ENCODE data around the gene TMEM218.

Gene TMEM218

DNA sequence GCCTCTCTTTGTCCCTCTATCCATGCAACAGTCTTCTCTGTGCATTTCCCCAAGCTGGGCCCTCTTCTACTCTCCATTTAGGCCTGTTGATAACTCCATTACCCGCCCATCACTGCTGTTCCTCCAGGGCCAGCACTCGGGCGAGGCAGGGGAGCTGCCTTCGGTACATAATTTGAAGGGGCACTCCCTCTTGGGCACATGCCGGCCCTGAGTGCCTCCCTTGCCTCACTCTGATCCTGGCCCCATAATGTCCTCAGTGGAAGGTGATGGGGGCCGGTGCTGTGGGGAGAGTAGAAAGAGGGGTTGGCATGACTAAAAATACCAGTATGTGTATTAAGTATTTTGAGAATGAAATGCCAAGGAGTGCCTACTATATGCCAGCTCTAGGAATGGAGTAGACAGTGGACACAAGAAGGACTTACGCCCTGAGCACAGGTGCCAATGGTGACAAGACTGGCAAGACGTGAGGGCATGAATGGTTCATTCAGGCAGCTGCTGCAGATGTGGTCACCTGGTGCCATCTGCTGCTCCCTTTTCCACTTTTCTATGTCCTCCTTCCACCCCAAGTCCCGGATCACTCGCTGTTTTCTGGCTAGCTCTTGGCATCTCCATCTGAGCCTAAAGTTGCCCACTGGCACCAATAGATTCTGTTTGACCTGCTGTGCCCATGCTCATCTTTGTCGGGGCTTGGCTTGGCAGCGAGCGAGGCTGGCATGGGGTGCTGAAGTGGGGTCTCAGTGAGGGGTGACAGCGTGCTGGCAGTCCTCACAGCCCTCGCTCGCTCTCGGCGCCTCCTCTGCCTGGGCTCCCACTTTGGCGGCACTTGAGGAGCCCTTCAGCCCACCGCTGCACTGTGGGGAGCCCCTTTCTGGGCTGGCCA lies 22.6 kb downstream of the TMEM218 start:
- DNase-seq: no peak

DNA sequence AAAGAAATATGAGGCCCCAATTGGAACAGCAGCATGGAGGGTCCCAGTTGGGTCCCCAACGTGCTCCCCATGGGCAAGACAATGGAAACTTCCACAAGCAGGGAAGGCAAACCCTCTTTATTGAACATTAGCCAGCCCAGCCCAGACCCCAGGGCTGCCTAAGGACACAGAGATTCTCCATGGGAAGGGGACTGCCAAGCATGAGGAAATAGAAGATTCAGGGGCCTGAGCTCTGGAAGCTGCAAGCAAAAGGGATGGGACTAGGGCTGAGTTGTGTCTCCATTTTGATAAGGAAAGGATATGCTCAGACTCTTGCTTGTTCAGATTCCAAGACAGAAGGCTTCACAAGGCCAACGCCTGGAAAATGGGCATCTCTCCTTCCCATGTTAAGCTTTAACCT lies 23.3 kb downstream of the TMEM218 start:
- DNase-seq: no peak

DNA sequence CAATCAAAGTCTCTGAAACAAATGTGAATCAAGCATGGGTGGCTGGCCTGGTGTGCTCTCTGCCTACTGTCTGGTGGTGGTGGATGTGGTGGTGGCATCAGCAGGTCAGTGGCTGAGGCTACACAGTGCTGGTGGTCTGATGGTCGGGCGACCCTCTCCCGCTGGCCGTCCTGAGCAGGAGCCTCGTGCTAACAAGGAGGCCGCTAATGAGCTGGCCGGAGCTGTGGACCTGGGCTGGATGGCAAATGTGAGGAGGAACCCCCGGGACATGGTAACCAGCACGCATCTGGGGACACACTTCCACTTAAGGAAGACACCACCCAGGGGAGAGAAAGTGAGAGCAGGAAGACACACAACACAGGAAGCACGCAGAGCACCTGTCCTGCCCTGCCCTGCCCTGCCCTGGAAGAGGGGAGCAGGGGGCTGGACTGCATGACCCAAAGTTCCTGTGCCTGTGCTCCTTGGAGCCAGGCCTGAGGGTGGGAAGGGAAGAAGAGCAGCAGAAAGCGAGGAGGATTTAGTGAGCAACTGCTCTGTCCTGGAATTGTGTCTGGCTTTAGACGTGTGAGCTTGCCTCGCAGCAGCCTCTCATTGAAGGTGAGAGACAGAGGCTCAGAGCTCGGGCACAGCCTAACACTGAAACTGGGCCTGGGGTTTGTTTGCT lies 24.7 kb downstream of the TMEM218 start:
- no peak for DNase-seq

DNA sequence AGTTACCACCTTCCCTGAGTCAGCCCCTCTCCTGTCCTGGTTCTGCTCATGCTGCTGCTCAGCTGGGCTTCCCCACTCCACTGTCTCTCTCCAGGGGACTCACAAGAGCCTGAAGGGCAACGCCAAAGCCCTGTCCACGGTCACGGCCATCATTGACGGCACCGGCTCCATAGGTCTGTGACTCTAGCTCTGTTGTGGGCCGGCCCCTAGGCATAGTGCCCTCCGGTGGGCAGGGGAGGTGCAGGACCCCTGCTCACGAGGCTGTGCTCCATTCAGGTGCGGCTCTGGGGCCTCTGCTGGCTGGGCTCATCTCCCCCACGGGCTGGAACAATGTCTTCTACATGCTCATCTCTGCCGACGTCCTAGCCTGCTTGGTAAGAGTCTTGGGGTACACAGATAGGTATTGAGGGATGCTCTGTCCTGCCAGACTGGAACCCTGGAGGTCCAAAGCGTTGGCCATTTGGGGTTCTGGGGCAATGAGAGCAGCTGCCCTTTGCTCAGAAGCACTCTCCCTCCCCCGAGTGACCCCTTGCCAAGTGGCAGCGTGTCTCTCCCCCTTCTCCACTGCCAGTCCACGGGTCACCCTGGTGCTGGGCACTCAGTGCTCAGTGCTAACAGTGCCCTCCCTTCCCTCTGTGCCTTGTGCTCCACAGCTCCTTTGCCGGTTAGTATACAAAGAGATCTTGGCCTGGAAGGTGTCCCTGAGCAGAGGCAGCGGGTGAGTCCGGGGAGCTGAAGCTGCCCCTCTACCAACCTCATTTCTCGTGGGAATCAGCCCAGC lies 25.9 kb downstream of the TMEM218 start:
- no peak for DNase-seq

DNA sequence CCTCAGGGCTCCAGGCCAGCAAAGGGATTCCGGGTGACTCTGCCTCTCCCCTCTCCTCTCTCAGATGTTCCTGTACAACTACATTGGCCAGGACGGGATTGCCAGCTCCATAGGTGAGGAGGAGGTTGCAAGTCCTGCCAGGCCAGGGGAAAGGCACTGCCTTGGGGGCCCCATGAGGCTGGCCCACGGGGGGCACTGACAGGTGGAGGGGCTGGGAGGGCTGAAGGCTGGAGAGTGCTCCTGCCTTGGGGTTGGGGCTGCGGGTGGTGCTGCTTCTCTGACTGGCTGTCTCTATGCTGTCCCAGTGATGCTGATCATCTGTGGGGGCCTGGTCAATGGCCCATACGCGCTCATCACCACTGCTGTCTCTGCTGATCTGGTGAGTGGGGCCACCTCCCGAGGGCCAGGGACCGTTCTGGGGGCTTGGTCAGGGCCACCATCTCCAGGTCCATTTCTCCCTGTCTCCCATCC lies 26.6 kb downstream of the TMEM218 start:
- no peak for DNase-seq

DNA sequence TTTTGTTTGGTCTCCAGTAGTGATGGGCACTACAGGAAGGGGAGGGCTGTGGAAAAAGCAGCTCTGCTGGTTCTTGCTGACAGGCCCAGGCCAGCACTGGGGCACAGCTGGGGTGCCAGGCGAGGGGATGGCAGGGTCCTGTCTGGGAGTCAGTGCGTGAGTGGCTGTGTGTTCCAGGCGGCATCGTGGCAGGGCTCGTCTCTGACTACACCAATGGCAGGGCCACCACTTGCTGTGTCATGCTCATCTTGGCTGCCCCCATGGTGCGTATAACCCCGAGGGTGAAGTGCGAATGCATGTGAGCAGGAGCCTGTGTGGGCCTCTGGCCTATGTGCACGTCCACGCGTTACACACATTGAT lies 27.4 kb downstream of the TMEM218 start:
- DNase-seq: no peak

DNA sequence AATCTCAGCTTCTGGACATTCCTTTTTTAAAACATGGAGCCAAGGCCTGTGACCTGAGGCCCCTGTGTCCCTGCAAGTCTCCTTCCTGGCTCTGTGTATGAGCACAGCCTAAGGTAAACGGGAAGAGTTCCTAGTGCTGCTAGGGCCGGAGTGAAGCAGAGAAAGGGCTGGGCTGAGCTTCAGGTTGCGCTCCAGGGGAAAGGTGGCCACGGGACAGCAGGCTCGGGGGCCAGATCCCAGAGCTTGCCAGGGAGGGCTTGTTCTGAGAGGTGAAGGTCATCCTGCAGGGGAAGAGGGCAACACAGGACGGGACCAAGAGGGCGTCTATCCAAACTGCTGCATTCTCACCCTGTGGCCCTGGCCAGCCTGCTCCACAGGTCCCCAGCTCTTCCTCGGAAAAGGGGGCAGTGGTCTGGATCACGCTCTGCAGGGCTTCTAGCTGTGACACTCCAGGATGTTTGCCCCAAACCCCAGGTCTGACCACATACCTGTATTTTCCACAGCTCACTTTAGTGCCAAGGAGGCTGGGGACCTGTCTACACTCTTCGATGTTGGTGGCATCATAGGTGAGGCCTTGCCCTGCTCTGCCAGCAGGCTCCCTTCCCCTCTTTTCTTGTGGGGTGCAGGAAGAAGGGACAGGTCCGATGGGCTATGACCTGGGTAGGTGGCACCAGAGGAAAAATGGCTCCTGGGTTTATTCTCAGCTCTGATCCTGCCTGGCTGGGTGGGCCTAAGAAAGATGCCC lies 27.9 kb downstream of the TMEM218 start:
- DNase-seq: no peak

DNA sequence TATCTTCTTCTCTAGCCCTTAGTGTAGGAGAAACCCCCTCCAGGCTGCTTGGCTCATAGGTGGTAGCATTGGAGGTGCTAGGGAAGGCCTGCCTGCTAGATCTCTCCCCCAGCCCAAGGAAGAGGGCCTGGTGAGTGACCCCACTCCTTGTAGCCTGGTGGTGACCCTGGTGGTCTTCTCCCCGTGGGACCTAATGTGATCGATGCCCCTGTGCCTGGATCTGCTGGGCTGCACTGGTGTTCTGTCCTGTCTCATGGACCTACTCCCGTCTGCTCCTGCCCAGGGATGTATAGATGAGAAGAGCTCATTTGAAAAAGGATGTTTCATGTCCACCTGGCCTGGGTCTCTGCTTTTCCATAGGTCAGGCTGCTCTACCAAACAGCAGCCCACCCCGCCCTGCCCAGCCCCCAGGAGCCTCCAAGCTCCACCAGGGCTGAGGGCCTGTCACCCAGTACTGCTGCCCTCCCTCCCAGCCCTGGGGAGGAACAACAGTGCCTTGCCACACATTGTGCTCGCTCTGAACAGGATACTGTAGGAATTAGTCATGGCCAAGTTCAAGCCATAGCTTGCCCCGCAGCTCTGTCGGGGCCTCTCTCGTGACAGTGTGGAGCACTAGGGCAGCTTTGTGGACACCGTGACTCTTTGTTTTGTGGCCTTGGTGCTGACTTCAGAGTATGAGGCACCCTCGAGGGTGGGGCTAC lies 28.7 kb downstream of the TMEM218 start:
- no peak for DNase-seq

DNA sequence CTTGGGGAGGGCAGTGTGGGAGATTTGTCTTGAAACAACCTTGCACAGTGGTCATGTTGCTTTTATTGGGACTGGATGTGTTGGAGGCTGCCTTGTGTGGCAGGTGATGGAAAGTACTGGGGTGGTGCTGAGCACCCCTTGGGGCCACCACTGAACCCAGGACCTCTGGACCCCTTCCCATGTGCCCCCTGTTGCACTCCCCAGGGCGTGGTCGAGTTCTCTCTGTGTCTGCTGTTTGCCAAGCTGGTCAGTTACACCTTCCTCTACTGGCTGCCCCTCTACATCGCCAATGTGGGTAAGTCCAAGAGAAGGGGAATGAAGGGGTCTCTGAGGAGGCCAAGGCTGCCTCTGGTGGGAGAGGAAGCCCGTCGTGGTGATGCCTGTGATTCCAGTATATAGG lies 29.4 kb downstream of the TMEM218 start:
- DNase-seq: no peak

DNA sequence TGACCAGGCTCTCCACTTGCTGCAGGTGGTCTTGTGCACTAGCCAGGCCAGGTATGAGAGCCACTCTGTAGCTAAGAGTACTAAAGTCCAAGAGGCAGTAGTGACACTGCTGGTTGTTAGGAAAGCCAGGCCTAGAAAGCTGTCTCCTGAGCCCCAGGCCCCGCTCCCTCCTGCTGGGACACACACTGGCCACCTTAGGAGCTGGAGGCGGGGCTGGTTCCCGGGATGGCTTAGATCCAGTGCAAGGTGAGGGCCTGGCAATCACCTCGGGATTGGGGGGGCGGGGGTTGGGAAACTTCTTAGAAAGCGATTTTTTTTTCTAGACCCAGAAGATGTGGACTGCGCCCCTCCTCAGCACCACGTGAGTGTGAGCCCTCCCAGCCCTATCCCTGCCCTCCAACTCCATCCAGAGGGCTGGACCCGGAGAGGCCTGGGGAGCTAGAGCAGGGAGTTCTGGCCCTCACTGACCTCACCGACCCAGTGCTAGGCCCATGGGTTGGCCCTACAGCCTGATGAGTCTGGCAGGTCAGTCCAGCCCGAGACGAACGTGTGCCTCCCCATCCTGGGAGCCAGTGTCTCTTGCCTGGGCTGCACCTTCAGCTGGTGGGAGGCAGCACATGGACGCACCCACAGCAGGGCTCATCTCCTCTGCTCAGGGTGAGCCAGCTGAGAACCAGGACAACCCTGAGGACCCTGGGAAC lies 30.2 kb downstream of the TMEM218 start:
- no peak for DNase-seq

DNA sequence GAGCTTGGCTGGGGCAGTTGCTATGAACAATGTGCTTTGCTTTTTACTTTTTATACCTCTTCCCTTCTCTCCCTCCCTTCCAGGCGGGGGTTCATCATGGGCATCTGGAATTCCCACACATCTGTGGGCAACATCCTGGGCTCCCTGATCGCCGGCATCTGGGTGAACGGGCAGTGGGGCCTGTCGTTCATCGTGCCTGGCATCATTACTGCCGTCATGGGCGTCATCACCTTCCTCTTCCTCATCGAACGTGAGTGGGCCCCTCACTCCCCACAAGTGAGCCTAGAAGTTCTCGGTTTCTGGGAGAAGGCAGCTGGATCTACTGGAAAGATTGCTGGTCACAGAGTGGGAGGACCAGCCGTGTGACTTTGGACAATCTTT lies 30.9 kb downstream of the TMEM218 start:
- DNase-seq: no peak

DNA sequence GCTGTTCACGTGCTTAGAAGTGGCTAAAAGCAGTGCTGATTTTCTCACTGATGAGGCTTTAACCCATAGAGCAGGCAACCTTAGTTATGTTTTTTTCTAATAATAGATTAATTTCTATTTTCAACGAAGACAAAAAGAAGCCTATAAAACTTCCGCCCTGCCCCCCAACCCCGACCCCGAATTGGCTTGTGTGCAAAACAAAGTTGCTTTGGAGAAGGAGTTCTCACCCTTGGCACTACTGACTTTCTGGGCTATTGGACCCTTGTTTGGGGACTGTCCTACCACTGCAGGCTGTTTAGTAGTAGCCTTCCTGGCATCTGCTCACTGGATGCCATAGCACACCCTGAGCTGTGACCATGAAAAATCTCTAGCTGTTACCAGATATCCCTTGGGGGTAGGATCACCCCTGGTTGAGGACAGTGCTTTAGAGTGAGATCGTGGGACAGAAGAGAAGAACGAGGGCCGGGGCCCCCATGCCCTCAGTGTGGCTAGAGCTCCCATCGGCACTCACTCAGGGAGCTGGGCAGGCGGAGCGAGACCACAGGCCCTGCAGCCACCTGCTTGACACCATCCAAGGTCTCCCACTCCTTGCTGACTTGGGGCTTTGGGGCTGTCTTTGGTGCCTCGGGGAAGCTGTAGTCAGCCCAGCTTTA lies 31.4 kb downstream of the TMEM218 start:
- no peak for DNase-seq

DNA sequence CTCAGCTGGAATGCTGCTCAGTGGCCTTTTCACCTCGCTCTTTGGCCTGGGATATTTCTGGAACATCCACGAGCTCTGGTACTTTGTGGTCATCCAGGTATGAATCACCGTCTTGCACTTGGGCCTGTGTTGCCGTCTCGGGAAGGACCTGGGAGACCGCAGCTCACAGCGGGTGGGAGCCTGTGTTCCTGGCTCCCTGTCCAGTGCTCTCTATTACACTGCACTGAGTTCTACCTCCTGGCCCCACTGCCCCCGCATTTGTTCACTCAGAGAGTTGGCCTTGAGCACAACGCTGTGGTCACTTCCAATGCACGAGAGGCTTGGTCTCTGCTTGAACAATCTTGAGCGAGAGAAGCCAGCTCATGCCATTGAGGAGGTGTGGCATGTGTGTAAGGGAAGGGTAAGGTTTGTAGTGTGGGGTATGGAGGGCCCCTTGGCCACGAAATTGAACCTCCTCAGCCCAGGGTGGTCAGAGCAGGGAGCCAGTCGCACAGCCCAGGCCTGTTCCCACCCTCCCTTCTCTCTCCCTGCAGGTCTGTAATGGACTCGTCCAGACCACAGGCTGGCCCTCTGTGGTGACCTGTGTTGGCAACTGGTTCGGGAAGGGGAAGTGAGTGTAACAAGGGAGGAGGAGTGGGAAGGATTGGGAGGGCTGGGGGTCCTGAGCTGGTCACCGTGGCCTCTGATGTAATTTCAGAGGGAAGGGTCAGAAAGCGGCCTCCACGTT lies 32.1 kb downstream of the TMEM218 start:
- no peak for DNase-seq

DNA sequence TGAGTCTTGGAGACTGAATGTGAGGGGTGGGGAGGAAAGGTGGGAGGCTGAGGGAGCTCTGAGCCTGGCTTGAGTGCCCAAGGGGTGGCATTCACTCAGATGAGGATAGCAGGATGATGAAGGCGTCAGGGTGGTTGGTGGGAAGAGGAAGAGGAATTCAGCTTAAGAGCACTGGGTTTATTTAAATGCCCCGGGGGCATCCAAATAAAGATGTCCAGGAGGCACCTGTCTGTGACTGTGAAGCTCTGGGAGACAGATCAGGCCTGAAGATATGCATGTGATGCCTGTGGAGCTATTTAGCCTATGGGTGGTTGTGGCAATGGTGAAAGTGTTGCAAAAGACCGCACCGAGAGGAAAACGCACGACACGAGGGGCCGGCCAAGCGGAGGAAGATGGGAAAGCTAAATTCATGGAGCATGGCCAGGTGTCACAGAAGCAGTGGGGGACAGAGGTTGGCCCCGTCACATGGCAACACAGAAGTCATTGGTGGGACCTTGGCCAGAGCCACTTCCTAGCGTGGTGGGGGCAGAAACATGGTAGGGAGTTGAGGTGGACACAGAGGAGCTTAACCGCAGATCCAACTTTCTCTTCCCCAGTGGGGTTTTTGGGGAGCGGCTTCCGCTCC lies 32.8 kb downstream of the TMEM218 start:
- no peak for DNase-seq

DNA sequence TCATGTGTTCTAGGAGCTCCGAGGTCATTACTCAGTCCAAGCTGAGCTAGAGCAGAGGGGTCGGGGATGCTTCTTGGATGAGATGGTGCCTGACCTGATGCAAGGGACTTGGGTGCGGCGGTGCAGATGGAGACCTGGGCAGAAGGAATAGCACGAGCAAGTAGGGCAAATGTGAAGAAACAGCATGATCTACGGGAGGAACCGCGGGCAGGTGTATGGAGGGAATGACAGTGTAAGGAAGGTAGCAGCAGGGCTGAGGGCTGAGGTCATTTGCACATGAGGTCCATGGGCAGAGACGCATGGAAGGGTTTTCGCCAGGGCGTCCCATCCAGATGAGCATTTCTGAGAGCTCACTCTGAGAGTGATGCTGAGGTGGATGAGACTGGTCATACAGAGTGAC lies 33.4 kb downstream of the TMEM218 start:
- DNase-seq: no peak

DNA sequence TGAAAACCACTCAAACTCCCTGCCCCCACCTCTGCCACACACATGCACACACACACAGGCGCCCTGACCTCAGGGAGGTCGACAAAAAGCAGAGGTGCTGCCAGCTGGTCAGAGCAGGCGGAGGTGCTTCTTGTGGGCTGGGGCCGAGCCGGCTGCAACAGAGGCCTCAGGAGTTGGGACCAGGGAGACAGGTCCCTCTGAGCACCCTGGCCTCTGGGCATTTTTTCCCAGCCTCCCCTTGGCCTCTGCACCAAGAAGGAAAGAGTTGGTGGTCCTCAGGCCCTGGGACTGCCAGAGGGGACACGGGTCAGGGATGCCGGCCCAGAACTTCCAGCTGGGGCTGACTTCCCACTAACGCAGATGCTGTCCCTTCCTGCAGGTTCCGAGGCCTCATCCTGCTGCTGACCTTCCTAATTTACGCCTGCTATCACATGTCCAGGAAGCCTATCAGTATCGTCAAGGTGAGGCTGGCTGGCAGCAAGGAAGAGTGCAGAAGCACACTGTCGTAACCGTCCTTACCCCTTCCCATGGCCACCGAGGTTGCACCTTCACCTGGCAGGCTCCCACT lies 35.0 kb downstream of the TMEM218 start:
- DNase-seq: no peak

DNA sequence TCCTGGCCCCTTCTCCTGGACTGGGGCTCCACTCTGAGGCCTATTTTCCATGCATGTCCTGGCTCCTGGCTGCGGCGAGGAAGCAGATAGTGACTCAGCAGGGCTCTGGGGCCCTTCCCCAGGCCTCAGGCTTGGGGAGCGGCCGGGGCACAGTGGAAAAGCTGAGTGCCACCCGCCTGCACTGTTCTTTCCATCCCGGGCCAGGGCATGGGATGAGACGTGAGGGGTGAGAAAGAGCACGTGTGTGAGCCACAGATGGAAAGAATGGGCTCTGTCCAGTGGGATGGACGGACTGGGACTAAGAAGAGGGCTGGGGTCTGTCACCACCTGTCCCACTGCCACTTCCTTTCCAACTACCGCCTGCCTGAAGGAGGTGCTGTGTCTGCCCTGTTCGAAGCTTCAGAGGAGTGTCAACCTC lies 35.5 kb downstream of the TMEM218 start:
- no peak for DNase-seq

DNA sequence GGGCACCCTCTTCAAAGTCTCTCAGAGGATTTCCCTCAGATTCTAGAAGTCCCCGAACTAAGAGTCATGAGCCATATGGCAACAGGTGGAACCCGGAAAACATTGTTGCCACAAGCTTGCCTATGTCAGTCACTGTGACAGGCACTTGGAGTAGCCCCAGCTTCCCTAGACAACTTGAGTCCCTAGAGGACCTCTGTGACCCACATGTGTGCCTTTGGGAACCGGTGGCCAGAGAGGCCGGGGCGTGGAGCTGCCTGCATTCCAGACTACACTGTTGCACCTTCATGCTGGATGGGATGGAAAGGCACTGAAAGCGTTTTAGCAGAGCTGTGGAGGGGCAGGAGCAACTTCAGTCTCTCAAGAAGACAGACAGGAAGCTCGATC lies 36.2 kb downstream of the TMEM218 start:
- no peak for DNase-seq

DNA sequence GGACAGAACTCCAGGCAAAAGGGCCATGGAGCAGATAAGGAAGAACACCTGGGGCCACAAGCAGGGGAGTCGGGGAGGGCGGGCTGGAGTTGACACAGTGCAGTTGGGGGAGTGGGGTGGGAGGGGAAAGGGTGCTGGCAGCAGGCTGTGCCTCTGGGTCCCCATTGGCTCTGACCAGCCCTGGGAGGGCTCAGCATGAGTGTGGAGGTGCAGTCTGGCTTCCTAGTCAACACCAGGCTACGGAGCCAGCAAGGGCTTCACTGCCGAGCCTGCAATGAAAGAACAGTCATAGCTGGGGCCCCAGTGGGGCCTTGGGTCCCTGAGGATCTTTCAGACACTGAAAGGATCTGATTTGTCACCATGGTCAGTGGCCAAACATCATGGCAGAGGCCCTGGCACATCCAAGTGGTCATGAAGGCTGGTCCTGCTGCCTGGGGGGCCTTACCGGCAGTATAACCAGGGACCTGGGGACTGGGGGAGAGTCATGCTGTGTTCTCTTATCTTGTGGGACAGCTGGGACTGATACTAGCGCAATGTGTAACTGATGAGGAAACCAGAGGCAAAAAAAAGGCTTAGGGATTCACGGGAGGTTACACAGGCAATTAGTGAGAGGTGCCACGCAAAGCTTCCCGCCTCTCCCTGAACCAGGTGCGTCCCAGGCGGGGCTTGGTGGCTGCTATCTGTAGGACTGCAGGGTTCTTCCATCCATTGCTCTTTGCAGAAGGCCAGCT lies 36.8 kb downstream of the TMEM218 start:
- no peak for DNase-seq
